ENCODE data around the gene MID1.

MID1 gene

DNA sequence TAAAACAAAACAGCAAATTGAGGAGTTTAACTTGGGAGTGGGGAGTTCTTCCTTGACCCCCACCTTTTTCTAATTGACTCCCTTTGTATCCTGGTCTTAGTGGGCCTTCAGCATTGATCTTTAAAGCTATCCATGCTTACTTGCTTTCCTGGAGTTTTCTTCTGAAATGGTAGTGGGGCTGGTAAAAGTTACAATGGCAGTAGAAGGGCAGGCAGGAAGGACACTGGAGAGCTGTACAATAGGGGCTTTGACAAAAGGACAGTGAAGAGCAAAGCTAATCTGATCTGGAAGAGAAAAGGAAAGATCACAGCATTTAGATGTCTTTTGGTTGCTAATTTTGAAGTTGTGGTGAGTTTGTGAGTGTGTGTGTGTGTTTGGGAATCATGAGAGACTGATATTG is 111.5 kb downstream of the MID1 start:
- Histone ChIP-seq H3K4me3 (no peak overlapping the region), H3K9me3 (no peaks in the 10 kb centered on the region), H3K4me1 (peaks cover 0 to 4% (median 0%) of the 10 kb centered on the region in 4 donors), H3K36me3 (no peaks in the 10 kb centered on the region), H3K27ac (no peak overlapping the region), H3K27me3 (no peaks in the 10 kb centered on the region)
- DNase-seq: no peak
- TF ChIP-seq, protein P1, sequence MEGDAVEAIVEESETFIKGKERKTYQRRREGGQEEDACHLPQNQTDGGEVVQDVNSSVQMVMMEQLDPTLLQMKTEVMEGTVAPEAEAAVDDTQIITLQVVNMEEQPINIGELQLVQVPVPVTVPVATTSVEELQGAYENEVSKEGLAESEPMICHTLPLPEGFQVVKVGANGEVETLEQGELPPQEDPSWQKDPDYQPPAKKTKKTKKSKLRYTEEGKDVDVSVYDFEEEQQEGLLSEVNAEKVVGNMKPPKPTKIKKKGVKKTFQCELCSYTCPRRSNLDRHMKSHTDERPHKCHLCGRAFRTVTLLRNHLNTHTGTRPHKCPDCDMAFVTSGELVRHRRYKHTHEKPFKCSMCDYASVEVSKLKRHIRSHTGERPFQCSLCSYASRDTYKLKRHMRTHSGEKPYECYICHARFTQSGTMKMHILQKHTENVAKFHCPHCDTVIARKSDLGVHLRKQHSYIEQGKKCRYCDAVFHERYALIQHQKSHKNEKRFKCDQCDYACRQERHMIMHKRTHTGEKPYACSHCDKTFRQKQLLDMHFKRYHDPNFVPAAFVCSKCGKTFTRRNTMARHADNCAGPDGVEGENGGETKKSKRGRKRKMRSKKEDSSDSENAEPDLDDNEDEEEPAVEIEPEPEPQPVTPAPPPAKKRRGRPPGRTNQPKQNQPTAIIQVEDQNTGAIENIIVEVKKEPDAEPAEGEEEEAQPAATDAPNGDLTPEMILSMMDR (IDR thresholded peaks at IDR 0.05): no peak
- intact Hi-C loops (cut with DNase I; ENCODE audit: low total_unique reads): no loop called here

GRCh38 chrX:10507876-10508275 is 112.5 kb downstream of the MID1 start:
- no peak for DNase-seq
- no peak overlapping the region for H3K27ac ChIP-seq
- peaks cover 0 to 4% (median 0%) of the 10 kb centered on the region in 4 donors for H3K4me1 ChIP-seq
- TF ChIP-seq, protein P1 (IDR thresholded peaks at IDR 0.05): no peak
- intact Hi-C loops (cut with DNase I; ENCODE audit: low total_unique reads): no loop called here
- H3K4me3 ChIP-seq: no peak overlapping the region
- H3K36me3 ChIP-seq: no peaks in the 10 kb centered on the region
- no peaks in the 10 kb centered on the region for H3K9me3 ChIP-seq
- H3K27me3 ChIP-seq: no peaks in the 10 kb centered on the region

DNA sequence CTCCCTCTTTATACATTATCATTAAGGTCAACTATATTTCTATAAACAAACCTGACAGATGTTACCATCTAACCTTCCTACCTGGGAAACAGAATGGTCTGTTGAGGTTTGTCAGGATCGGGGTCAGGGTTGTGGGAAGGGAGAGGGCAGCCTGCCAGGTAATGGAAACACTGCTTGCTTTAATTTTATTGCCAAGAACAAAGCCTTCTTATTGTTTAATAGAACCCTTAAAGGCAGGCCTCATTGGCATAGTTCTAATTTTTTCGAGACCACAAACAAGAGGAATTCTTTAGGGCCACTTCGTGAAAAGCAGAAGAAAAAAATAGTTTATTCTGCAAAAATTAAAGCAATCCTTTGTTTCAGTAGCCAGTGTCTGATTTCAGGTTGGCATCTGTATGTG is 113.2 kb downstream of the MID1 start:
- no peak for DNase-seq
- Histone ChIP-seq H3K36me3 (no peaks in the 10 kb centered on the region), H3K4me3 (no peak overlapping the region), H3K27me3 (no peaks in the 10 kb centered on the region), H3K9me3 (no peaks in the 10 kb centered on the region), H3K27ac (no peak overlapping the region), H3K4me1 (peaks cover 0 to 4% (median 0%) of the 10 kb centered on the region in 4 donors)
- intact Hi-C loops (cut with DNase I; ENCODE audit: low total_unique reads): no loop called here
- TF ChIP-seq, protein P1 (IDR thresholded peaks at IDR 0.05): no peak

- H3K4me3 ChIP-seq: no peak overlapping the region
- H3K36me3 ChIP-seq: no peaks in the 10 kb centered on the region
- DNase-seq: no peak
- H3K27me3 ChIP-seq: no peaks in the 10 kb centered on the region
- peaks cover 0 to 4% (median 0%) of the 10 kb centered on the region in 4 donors for H3K4me1 ChIP-seq
- intact Hi-C loops (cut with DNase I; ENCODE audit: low total_unique reads): no loop called here
- no peak overlapping the region for H3K27ac ChIP-seq
- TF ChIP-seq, protein P1 (IDR thresholded peaks at IDR 0.05): no peak
- H3K9me3 ChIP-seq: no peaks in the 10 kb centered on the region
Observed at GRCh38 chrX:10506781-10507180, 113.6 kb downstream of the MID1 start.

DNA sequence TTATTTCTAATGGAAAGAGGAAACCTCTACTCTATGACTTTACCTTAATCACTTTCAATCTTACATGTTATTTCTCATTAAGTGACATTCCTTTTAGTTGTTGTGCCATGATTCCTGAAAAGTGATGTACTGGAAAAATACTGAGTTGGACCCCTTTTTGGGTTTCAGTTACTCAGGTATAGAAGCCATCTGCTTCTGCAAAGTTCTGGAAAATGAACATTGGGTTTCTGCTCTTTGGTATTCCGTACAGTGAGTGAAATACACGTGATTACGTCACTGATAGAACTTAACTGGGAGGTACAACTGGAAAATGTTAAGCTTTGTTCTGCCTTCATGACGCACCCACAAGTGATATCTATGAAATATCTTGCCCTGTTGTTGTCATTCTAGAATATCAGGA is 114.7 kb downstream of the MID1 start:
- no peak for DNase-seq
- Histone ChIP-seq H3K27me3 (no peaks in the 10 kb centered on the region), H3K9me3 (no peaks in the 10 kb centered on the region), H3K36me3 (no peaks in the 10 kb centered on the region), H3K4me1 (peaks cover 0 to 4% (median 0%) of the 10 kb centered on the region in 4 donors), H3K4me3 (no peak overlapping the region), H3K27ac (no peak overlapping the region)
- intact Hi-C loops (cut with DNase I; ENCODE audit: low total_unique reads): no loop called here
- TF ChIP-seq, protein P1 (IDR thresholded peaks at IDR 0.05): no peak

- H3K4me1 ChIP-seq: peaks cover 0 to 4% (median 0%) of the 10 kb centered on the region in 4 donors
- DNase-seq: no peak
- no peaks in the 10 kb centered on the region for H3K27me3 ChIP-seq
- TF ChIP-seq, protein P1 (IDR thresholded peaks at IDR 0.05): no peak
- no peaks in the 10 kb centered on the region for H3K36me3 ChIP-seq
- no peak overlapping the region for H3K27ac ChIP-seq
- H3K4me3 ChIP-seq: no peak overlapping the region
- no peaks in the 10 kb centered on the region for H3K9me3 ChIP-seq
- intact Hi-C loops (cut with DNase I; ENCODE audit: low total_unique reads): no loop called here
Observed at GRCh38 chrX:10502961-10503360, 117.4 kb downstream of the MID1 start.
